Raji (cell line): ENCODE data around the gene ZNF415.

ENCODE experiments used
- POLR2A ChIP-seq: IDR thresholded peaks from 2 replicates; pipeline ENCODE4 v1.6.1; 2011; ENCODE audit warnings: low read depth, low read length, control low read depth; ENCODE audit not compliant: insufficient read depth

The ZNF415 gene

DNA sequence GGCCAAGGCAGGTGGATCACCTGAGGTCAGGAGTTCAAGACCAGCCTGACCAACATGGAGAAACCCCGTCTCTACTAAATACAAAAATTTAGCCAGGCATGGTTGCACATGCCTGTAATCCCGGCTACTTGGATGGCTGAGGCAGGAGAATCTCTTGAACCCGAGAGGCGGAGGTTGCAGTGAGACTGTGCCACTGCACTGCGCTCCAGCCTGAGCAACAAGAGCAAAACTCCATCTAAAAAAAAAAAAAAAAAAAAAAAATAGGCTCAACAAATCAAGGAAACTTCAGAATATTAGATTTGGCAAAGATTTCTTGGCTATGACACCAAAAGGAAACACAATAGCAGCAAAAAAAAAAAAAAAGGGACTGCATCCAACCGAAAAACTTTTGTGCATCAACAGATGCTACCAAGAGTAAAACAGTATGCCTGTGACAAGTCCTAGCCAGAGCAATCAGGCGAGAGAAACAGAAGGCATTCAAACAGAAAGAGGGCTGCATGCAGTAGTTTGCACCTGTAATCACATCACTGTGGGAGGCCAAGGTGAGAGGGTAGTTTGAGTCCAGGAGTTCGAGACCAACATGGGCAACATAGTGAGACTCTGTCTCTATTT, 53.3 kb downstream of the ZNF415 start:
- no peak for TF ChIP-seq POLR2A

DNA sequence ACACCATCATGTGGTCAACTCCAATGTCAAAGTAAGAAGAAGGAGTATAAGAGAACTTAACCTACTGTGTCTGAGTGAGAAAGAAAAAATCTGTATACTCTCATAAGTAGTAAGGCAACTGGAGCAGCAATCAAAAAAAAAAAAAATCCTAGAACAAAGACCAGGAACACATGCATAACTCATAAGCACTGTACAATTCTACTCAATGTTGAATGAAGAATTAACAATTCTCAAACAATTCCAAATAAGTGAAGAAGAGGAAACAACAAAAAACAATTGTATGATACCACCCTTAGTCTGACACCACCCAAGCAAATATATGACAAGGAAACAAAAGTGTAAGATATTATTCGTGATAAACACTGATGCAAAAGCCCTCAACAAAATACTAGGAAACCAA, 54.0 kb downstream of the ZNF415 start:
- TF ChIP-seq POLR2A: no peak

DNA sequence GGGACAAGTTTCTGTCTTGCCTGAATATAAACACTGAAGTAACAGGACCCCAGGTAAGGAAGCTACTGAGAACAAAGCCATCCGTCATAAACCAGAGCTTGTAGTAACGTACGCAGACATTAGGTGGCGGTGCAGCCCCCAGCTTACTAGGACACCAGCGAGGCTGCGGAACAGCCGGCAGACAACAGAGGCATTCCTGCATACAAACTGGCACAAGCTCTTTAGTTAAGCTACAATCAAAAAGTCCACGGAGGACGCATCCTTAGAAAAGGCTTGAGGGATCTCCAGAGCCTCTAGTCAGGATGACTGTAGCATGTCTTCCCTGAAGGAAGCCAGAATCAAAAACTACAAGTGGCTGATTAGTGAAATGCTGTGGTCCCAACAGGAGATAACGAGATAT, 55.7 kb downstream of the ZNF415 start:
- TF ChIP-seq POLR2A: no peak

DNA sequence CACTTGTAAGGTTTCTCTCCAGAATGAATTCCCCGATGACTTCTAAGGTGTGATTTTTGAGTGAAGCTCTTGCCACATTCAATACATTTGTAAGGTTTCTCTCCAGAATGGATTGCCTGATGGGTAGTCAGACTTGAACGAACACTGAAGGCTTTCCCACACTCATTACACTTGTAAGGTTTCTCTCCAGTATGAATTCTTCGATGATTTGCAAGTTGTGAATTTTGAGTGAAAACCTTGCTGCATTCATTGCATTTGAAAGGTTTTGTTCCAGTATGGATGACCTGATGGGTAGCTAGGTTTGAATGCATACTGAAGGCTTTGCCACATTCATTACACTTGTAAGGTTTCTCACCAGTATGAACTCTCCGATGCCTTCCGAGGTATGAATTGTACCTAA, 63.9 kb downstream of the ZNF415 start:
- no peak for TF ChIP-seq POLR2A

DNA sequence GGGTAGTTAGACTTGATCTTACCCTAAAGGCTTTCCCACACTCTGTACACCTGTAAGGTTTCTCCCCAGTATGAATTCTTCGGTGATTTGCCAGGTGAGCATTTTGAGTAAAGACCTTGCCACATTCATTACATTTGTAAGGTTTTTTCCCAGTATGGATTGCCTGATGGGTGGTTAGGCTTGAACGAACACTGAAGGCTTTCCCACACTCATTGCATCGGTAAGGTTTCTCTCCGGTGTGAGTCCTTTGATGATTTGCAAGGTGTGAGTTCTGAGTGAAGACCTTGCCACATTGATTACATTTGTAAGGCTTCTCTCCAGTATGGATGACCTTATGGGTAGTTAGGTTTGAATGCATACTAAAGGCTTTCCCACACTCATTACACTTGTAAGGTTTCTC, 64.5 kb downstream of the ZNF415 start:
- TF ChIP-seq POLR2A: no peak

DNA sequence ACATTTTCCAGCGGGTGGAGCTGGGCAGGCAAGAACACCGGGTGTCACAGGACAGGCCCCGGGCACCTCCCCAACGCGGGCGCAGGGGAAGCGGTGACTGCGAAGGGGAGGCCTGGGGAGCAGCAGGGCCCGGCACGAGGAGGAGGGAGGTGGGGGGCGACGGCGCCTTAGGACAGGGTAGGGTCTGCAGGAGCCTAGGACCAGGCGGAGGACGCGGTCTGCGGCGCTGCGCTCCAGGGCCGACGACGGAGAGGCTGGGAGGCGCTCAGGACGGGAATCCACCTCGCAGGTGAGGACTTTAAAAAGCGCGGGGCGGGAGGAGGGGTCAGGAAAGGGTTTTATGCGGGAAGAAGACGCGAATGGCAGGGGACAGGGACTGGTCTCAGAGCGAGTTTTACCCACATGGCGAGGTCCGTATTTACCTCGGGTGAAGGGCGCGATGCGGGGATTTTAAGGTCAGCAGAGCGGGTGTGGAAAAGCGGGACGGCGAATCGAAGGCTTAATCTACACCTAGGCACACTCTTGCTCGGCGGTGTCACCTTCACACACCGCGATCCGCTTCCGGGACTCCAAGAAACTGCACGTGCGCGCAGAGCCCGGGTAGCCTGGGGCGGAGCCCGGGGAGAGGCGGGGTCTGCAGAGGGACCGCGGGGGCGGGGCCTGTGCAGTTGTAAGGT, 74.7 kb downstream of the ZNF415 start:
- no peak for TF ChIP-seq POLR2A
